HepG2 (cell line): ENCODE measurements around the gene ZBTB45. TPM values are rescaled to one million over a fixed set of nuclear protein-coding genes. Genes with fewer than 3 reads are reported as not detected.
A peak's percentile ranks its signal among the peaks of the same experiment; 100 is the strongest.

Experiments
- AKNA ChIP-seq: sonication (generic); formaldehyde crosslinking; IDR thresholded peaks from 2 replicates; pipeline ENCODE4 v1.4.0; 2020; ENCODE audit warnings: missing genetic modification reagents, borderline replicate concordance
- ATF1 ChIP-seq: IDR thresholded peaks from 2 replicates; pipeline ENCODE4 v1.6.1; 2016; ENCODE audit warnings: mild to moderate bottlenecking, control low read depth
- CBFB ChIP-seq: sonication (generic); formaldehyde crosslinking; IDR thresholded peaks from 2 replicates; pipeline ENCODE4 v1.4.0; 2020; ENCODE audit warnings: missing genetic modification reagents
- DMAP1 ChIP-seq: IDR thresholded peaks from 2 replicates; pipeline ENCODE4 v1.6.1; 2016
- ESRRA ChIP-seq: sonication (generic); formaldehyde crosslinking; IDR thresholded peaks from 2 replicates; pipeline ENCODE4 v1.5.1; 2020; ENCODE audit warnings: mild to moderate bottlenecking, low read depth, missing genetic modification reagents
- ETS1 ChIP-seq: sonication (generic); formaldehyde crosslinking; IDR thresholded peaks from 2 replicates; pipeline ENCODE4 v1.4.0; 2020; ENCODE audit warnings: missing genetic modification reagents
- ETV5 ChIP-seq: IDR thresholded peaks from 2 replicates; pipeline ENCODE4 v1.6.1; 2018; ENCODE audit warnings: missing biosample characterization, missing genetic modification reagents, inconsistent platforms, borderline replicate concordance
- ETV6 ChIP-seq: sonication (generic); formaldehyde crosslinking; conservative IDR thresholded peaks from 2 replicates; pipeline ENCODE4 v1.4.0; 2020; ENCODE audit warnings: missing genetic modification reagents
- RARA ChIP-seq: IDR thresholded peaks from 2 replicates; pipeline ENCODE4 v1.6.1; 2016; ENCODE audit warnings: missing genetic modification reagents, missing compliant biosample characterization
- RXRB ChIP-seq: IDR thresholded peaks from 2 replicates; pipeline ENCODE4 v1.6.1; 2016; ENCODE audit warnings: borderline replicate concordance, missing genetic modification reagents, missing compliant biosample characterization
- SP5 ChIP-seq: IDR thresholded peaks from 2 replicates; pipeline ENCODE4 v1.6.1; 2016; ENCODE audit warnings: low read depth, borderline replicate concordance
- SUZ12 ChIP-seq: fragments of 150-350 bp; IDR thresholded peaks from 2 replicates; pipeline ENCODE4 v1.6.1; 2014; ENCODE audit warnings: low read depth, low read length
- TARDBP ChIP-seq: sonication (generic); formaldehyde crosslinking; IDR thresholded peaks from 2 replicates; pipeline ENCODE4 v1.8.0; 2022; ENCODE audit warnings: mild to moderate bottlenecking, missing genetic modification reagents
- ZBTB2 ChIP-seq: sonication (generic); formaldehyde crosslinking; IDR thresholded peaks from 2 replicates; pipeline ENCODE4 v1.8.0; 2022; ENCODE audit warnings: low read depth, missing genetic modification reagents
- ZNF256 ChIP-seq: sonication (generic); formaldehyde crosslinking; conservative IDR thresholded peaks from 2 replicates; pipeline ENCODE4 v1.4.0; 2020; ENCODE audit warnings: missing genetic modification reagents
- ZNF343 ChIP-seq: sonication (generic); formaldehyde crosslinking; IDR thresholded peaks from 2 replicates; pipeline ENCODE4 v1.4.0; 2020; ENCODE audit warnings: mild to moderate bottlenecking, missing genetic modification reagents
- ZNF556 ChIP-seq: sonication (generic); formaldehyde crosslinking; IDR thresholded peaks from 2 replicates; pipeline ENCODE4 v1.4.0; 2020; ENCODE audit warnings: mild to moderate bottlenecking, missing genetic modification reagents, borderline replicate concordance
- ZNF574 ChIP-seq: sonication (generic); formaldehyde crosslinking; IDR thresholded peaks from 2 replicates; pipeline ENCODE4 v1.4.0; 2020; ENCODE audit warnings: missing genetic modification reagents
- polyA plus RNA-seq, 8 experiments: library from polyadenylated mRNA; depleted of rRNA in 3 of 8; stranded (reverse) in 7 of 8; unstranded in 1 of 8; fragments of >200 nt; fragmentation: Illumina TruSeq in 4 of 8; extraction: Trizol in 4 of 8; gene quantifications; 2 replicates each; pipeline versions ENCODE4 v1.2.1 to v1.2.3, GENCODE V29; 2011 to 2016; ENCODE audit warnings: low read depth in 4 of 8, missing spikeins in 1 of 8, mixed read lengths in 1 of 8; ENCODE audit not compliant: insufficient read depth in 1 of 8
- total RNA-seq, 5 experiments: library from RNA; depleted of rRNA; stranded (reverse); fragments of >200 nt; fragmentation: Illumina TruSeq; extraction: Trizol; gene quantifications; 2 replicates each; pipeline ENCODE4 v1.2.3, GENCODE V29; 2016; ENCODE audit warnings: low read depth in 1 of 5

The ZBTB45 gene
- total and polyA plus RNA-seq, 2 of the 13 experiments (the other 11 are each of a cell fraction or from before 2014, with no cell fraction given) = 3.0 to 3.7 TPM

GRCh38 chr19:58499021-58499927, 20.3 kb downstream of the ZBTB45 start (continued):
- TF ChIP-seq AKNA (CRISPR knock-in tag) = no peak
- no peak for TF ChIP-seq ETS1
- TF ChIP-seq RARA (CRISPR knock-in tag) = peak; percentile 66
- no peak for TF ChIP-seq ZNF256 (CRISPR knock-in tag)
- TF ChIP-seq ETV5 (CRISPR knock-in tag) = peak; percentile 88
- TF ChIP-seq ZBTB2 (CRISPR knock-in tag) = peak; percentile 93
- peak; percentile 96; the same call in 1 of the 2 replicates for TF ChIP-seq ZNF556 (CRISPR knock-in tag)
- TF ChIP-seq DMAP1 = peak; percentile 84
- peak; percentile 64; the same call in 1 of the 2 replicates for TF ChIP-seq ATF1 (CRISPR knock-in tag)
- TF ChIP-seq SUZ12 = no peak
- TF ChIP-seq TARDBP (CRISPR knock-in tag) = peak; percentile 97
- peak; percentile 97 for TF ChIP-seq ZNF574
- peak; percentile 94 for TF ChIP-seq CBFB
- 0 out of 2 replicates have a peak, but pooled peaks have one; percentile 46 for TF ChIP-seq ZNF343 (CRISPR knock-in tag)
- TF ChIP-seq RXRB = peak; percentile 72
- TF ChIP-seq ESRRA = peak; percentile 83
- peak; percentile 68; the same call in 1 of the 2 replicates for TF ChIP-seq SP5 (CRISPR knock-in tag)
- 0 out of 2 replicates have a peak, but pooled peaks have one; percentile 69 for TF ChIP-seq ETV6
